Measurements from ENCODE around the gene LRCH4.

The LRCH4 gene

DNA sequence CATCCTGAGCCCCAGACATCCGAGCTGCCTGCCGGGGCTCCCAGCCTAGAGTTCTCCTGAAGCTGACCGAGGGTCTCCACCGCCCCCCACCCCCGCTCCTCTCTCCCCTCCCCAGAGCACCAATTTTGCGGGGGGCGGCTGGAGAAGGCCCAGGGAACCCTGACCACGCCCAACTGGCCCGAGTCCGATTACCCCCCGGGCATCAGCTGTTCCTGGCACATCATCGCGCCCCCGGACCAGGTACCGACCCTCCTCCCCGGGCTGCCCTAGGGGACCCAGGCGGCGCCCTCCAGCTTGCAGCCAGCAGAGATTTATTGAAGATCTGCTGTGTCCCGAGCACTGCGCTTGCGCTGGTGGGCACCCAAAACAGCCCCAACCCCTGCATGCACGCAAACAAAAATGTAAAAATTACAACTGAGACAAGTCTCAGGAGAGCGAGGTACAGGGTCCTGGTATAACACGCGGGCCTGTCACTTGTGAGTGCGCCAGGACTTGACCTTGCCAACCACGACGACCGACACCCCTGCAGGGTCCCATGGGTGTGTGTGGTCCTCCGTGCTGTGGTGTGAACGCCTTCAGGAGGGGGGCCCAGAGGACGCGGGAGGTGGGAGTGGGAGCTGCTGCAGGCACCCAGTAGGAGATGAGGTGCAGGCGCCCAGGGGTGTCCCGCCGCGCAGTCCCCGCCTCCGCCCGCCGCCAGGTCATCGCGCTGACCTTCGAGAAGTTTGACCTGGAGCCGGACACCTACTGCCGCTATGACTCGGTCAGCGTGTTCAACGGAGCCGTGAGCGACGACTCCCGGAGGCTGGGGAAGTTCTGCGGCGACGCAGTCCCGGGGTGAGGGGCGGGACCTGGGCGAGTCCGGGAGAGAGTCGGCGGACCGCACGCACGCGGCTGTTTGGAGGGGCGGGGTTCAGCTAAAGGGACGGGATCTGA is 19.3 kb upstream of the LRCH4 start:
- peak in 3 of 5 experiments; percentile 12 to 59 (median 18) for DNase-seq

DNA sequence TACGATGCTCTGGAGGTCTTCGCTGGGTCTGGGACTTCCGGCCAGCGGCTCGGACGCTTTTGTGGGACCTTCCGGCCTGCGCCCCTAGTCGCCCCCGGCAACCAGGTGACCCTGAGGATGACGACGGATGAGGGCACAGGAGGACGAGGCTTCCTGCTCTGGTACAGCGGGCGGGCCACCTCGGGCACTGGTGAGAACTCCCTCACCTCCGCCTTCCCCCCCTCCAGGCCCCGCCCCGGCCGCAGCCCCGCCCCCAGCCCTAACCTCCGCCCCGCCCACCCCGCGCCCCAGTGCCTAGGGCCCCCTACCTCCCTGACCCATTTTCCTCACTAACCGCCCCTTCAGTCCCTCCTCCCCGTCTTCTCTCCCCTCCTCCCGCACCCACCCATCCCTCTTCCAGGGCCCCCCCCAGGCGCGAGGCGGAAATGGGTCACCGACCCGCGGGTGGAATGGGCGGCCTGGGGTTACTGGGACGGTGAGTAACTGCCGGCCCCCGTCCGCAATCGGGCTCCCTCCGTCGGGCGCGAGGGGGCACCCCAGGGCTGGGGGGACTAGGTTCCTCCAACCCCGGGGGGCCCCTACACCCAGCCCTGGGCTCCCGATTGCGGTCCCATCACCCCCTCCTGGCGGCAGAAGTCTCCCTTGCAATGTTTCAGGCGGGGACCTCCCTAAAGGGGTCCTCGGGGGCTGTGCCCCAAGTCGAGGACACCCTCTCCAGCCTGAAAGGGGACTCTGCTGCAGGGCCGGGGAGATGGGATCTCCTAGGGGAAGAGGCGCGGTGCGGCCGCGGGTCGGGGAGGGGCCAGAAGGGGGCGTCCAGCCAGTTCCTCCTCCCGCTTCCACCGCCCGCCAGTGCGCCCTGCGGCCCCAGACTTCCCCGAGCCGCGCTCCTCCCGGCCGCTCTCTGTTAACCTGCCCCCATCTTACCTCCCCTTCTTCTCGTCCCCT is 18.4 kb upstream of the LRCH4 start:
- peak; percentile 53 to 86 (median 66) for DNase-seq

DNA sequence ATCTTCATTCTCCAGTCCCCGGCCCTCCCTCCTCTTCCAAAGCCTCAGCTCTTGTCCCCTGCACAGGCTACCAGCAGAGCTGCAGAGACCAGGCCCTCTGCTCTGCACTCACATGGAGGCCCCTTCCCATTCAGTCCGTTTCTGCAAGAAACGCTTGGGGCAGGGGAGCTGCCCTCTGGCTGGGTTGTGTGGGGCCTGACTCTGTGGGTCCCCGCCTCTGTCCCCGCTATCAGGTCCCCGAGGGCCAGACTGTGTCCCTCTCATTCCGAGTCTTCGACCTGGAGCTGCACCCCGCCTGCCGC is 17.7 kb upstream of the LRCH4 start:
- DNase-seq = no peak

DNA sequence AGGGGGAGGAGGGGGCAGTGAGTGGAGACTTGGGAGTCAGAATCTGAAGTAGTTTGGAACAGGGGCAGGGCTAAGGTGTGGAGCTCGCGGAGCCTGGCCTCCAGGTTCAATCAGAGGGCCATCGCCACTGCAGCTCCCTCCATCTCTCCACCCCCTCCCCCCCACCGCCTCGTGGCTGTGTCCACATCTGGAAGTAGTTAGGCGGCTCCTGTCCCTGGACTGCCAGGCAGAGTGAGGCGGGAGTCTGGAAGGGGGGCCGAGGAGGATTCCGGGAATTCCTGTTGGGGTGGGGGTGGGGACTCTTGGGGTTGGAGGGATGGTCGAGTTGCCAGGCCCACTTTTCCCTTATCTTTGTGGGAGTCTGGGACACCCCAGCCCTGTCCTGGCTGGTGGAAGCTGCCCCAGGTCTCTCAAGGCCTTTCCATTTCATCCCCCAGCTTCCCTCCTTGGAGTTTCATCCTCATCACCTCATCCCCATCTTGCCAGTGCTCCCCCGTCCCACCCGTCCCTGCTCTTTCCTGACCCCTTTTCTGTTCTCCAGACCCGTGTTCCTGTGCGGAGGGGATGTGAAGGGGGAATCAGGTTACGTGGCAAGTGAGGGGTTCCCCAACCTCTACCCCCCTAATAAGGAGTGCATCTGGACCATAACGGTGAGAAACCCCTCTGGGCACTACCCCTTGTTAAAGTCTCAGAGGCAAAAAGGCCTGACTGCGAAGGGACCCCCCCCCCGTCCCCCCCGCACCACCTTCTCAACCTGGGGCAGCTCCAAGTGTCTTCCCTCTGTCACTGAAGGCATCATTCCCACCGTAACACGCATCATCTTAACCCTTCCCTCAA is 17.2 kb upstream of the LRCH4 start:
- DNase-seq = no peak

DNA sequence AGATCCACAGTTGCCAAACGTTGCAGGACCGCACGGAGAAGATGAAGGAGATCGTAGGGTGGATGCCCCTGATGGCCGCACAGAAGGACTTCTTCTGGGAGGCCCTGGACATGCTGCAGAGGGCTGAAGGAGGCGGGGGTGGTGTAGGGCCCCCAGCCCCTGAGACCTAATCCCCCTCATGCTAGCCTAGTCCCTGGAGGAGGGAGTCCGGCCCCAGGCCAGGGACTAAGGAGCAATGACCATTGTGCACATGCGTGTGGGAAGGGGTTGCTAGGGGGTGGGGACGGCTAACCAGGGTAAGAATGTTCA is 14.8 kb upstream of the LRCH4 start:
- no peak for DNase-seq

DNA sequence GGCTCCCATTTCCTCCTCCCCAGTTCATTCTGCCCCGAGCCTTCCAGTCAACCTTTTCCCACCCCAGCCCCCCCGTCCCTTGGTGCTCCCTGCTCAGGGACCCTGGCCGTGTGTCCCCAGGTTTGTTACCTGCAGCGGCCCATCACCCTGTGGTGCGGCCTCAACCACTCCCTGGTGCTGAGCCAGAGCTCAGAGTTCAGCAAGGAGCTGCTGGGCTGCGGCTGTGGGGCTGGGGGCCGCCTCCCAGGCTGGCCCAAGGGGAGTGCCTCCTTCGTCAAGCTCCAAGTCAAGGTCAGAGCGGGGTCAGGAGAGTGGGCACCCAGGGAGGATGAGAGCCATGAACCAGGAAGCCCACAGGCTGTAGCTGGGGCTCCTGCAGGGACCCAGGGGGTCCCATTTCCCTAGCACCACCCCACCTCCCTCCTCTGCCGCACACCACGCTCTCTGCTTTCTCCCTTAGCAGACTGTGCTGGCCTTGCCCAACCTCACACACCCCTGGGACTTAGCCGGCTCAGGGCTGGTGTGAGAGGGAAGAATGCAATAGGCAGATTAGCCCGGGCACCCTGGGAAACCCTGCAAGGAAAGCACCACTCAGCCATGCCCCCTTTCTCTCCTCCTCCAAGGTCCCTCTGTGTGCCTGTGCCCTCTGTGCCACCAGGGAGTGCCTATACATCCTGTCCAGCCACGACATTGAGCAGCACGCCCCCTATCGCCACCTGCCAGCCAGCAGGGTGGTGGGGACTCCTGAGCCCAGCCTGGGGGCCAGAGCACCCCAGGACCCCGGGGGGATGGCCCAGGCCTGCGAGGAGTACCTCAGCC is 14.2 kb upstream of the LRCH4 start:
- no peak for DNase-seq

DNA sequence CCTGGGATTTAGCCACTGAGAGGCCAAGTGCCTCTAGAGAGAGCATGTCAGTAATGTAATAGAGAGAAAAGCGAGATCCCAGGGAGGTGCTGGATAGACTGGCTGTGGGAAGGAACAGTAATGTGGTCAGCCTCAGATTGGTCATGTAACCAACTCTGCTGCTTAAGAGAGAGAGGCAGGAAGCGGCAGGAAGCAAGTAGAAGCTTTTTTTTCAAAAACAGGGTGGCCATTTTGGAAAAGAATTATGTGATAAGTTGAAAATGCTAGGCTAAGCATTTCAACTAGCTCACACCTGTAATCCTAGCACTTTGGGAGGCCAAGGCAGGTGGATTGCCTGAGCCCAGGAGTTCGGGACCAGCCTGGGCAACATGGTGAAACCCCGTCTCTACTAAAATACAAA is 12.5 kb upstream of the LRCH4 start:
- DNase-seq = peak in 1 of 5 experiments; percentile 38

DNA sequence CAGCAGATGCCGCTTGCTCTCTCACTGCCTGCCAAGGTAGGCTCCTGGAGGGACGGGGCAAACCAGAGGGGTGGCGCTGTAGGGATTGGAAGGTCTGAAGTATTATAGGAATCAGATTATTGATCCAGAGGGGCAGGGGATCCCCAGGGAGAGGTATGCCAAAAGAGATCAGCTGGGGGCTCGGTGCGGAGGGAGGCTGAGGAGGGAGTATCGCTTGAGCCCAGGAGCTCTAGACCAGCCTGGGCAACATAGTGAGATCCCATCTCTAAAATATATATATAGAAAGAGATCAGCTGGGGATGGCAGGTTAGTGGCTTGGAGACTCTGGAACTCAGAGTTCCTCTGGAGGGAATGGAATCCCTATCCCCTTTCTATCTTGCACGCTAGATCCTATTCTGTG is 9.3 kb upstream of the LRCH4 start:
- DNase-seq = no peak

DNA sequence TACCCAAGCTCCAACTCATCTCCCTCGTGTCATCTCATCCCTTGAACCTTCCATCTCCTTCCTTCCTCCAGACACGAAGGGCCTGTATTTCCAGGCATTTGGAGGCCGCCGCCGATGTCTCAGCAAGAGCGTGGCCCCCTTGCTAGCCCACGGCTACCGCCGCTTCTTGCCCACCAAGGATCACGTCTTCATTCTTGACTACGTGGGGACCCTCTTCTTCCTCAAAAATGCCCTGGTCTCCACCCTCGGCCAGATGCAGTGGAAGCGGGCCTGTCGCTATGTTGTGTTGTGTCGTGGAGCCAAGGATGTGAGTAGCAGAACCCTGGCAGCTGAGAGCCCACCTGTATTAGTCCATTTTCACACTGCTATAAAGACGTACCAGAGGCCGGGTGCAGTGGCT is 5.7 kb upstream of the LRCH4 start:
- no peak for DNase-seq

DNA sequence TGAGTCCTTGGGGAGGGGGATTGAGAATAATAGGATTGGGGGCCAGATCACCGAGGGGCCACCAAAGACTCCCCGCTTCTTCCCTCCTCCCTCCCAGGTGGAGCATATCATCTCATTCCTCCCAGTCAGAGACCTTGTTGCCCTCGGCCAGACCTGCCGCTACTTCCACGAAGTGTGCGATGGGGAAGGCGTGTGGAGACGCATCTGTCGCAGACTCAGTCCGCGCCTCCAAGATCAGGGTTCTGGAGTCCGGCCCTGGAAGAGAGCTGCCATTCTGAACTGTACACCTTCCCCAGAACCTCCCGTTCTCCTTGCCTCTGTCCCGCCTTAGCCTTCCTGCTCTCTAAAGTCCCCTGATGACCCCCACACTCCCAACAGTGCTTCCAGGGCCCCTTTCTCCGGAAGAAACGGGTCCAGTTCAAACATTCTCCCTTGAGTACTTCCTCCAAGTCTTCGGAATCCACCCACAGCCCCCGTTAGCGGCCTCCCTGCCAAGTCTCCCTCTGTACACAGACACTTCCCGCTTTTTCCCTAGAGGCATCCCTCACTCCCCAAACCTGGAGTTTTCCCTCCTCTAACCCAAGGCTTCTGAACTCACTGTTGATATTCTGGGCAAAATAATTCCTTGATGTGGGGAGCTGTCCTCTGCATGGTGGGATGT is 4.3 kb upstream of the LRCH4 start:
- no peak for DNase-seq

DNA sequence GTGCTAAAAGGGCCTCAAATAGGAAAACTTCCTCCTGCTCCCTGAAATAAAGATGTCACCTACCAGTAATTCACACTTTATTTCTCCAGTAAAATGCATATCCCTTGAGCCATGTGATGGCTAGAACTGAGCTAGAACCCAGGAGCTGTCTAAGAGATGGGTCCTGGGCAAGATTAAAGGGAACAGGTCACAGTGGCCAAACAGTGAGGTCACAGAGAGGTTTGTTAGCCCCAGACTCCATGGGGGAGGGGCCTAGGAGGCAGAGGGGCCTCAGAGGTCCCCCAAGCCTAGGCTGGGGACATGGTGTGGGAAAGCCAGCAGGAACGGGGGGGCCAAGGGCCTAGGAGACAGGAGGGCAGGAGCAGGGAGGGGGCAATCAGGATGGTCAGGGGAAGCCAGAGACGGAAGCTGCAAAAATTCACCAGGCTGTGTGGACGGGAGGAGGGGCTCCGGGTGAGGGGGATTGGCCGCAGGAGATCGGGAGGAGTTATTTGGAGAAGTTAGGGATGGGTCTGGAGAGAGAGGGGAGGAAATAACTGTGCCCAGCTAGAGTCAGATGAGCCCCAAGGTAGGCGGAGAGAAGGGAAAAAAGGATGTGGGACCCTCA is 3.5 kb upstream of the LRCH4 start:
- DNase-seq = no peak

DNA sequence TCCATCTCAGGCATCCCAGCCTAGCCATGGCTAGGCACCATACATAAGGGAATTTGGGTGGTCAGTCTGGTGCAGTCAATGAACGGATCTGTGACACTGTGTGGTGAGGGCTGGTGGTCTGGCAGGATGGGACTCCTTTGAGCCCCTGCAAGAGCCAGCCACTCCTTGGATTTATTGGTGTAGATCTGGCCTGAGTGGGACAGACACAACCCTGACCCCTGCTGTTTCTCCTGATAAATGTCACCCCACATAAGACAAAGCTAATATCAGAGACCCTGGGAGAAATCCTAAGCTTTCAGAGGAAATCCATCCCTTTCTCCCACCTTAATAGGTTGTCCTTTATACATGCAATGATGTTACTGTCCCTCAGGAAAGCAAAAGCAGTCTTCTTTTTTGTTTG is 2.5 kb upstream of the LRCH4 start:
- DNase-seq = no peak

DNA sequence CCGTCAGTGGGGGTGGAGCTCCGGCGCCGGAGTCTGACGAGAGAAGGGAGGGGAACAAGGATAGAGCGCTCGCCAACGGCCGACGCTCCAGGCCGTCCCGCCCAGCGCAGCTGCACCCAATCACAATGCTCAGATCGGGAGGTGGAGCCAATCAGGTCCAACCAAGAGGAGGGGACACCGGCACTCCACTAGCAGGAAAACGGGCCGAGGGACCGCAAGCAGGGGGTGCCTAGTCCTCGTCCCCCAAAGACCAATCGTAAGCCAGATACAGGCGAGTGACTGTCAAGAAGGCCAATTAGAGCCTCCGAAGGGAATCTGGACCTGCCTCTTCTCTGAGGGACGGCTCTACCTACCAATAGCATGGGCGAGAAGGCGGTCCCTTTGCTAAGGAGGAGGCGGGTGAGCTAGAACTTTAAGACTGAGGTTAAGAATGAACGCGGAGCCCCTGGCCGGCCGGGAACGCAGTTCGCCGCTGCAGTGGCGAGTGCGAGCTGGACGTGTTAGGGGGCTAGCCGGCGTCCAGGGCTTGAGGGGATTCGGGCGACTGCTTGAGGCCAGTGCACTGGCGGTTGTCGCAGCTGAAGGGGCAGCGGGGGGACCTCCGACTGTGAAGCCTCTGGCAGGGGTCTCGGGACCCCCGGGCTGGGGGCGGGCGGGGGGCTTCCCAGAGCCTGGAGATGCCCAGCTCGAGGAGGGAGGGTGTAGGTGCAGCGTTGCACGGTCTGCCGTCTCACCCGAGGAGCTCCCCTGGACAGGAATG is 517 bp upstream of the LRCH4 start, which contains the start of gene FBXO24:
TSS of gene FBXO24 (plus strand) at position 63 of the 760 bp plus-strand sequence. CDS start at position 361, 298 bp downstream.
- peak; percentile 98 to 100 (median 99) for DNase-seq

DNA sequence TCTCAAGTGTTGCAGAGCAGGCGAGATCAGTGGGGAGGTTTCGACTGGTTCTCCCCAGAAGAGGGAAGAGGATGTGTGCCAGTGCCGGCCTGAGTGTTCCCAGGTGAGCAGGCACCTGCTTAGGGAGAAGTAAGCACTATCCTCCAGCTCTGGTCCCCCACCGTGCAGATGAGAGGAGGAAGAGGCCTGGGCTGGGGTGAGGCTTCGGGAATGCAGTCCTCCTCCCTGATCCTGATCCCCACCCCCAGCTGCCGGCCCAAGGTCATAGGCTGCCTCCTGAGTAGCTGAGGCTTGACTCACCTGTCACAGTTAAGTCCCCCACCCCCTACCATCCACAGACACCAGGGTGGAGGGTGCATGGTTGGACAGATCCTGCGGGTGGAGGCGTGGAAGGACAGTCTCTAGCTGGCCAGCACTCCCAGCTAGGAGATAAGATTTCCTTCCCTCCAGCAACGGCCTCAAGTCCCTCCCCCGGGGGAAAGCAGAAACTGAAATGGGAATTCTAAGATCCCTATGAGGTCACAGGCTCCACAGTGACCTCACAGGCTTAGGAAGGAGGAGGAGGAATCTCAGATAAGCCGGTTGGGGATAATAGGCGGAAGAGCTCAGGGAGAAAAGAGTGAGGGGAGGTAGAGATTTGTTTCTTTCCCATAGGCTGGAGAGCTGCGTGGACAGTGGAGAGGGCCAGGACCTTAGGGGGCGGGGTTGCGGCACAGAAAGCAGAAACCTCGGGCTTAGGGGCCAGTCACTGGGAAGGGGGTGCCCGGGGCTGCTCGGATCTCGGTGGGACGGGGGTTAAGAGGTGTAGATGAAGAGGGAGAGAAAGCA is 1.0 kb downstream of the LRCH4 start:
- no peak for DNase-seq

DNA sequence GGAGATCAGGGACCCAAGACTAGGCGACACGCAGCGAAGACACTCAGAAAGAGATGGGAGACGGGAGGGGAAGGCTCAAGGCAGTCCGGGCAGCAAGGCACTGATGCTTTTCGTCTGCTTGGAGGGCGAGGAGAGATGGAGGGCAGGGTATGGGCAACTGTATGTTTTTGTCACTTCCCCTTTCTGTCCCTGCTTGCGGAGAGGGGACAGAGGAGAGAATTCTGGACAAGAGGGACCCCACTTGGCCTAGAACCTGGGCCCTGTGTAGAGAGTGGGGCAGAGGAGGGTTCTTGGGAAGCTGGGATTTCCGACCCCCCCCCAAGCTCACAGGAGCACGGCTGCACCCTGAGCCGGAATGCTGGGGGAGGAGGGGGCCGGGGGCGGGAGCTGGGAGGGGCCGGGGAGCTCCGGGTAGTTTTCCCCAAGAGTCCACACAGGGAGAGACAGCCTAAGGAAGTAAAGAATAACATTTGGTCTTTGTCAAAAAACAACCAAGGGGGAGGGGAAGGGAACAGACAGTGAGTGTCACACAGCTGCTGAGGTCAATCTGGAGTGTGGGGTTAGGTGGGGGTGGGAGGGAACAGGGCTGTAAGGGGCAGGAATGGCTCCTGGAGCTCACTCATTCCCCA is 1.8 kb downstream of the LRCH4 start:
- DNase-seq = no peak

DNA sequence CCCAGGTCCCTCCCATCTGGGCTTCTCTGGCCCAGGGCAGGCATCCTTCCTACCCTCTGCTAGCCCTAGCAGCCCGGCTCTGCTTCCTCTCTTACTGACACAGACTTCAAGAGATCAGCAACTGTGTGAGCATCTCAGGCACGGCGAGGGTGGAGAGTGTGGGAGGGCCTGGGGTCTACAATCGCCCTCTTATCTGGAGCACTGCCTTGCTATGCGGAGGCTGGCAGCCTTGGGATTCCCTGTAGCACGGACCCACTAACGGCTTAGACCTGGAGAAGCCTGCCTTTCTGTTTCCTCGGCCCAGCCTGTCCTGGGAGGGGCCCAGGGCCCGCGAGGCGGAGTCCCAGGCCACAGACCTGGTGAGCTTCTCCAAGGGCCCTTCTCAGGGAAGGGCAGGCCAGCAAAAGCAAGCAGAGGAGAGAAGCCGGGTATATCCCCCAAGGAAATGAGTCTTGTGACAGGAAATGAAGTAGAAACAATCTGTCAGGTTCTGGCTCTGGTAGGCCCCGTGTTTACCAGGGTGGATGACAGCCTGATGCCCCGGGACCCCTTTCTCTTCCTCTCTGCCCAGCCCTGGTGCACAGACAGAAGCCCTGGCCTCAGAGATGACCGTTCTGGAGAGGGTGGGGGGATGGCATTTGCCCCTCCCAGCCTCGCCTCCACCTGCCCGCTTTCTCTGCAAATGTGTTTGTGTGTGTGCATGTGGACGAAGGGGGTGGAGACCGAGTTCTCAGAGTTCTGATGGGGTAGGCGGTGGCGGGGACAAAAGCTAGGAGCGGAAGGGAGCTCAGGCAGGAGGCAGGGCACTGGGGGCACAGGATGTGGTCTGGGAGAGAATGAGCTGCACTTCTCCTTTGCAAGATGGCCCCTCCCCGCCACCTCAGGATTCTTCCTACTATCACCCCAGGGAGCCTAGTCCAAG is 2.5 kb downstream of the LRCH4 start:
- DNase-seq = peak in 4 of 5 experiments; percentile 40 to 90 (median 57)

DNA sequence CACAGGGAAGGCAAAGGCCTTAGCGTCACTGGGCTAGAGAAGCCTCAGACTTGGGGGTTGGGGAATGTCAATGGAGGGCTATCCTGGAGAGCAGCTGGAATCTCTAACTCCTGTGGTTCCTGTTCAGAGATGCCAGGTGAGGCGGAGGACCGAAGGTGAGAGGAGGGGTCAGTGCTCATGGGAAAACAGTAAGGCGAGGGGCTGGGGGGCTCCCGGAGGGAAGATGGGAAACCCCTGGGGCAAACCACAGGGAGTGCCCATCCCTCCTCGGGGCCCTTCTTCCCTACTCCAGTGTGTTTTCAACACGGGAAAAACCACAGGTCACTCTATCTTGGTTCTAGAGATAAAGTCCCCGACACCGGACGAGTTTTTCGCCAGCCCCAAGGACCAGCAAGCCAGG is 3.3 kb downstream of the LRCH4 start:
- no peak for DNase-seq
